Panc1 (cell line): ENCODE results near the gene FRY. TPM values are rescaled to one million over a fixed set of nuclear protein-coding genes. Genes with fewer than 3 reads are reported as not detected.

ENCODE experiments used
- ATAC-seq: fragments of 200-7000 bp; cut with Tn5 transposase; 2 replicates; pipeline ENCODE4 v1.9.1; 2020; ENCODE audit warnings: mild to moderate bottlenecking, moderate library complexity
- BruUV-seq: library from RNA; stranded (reverse); fragments of 400-500 nt; replicated peaks from 2 replicates; lab custom pipeline; 2021; lab: Mats Ljungman, UMichigan
- CTCF ChIA-PET: fragments of 300-600 bp; sonication (Branson Sonifier 250); formaldehyde crosslinking; loops from one replicate; lab custom pipeline; 2022; ENCODE audit warnings: antibody characterized with exemption; lab: Charles Lee
- POLR2A ChIA-PET: fragments of 300-600 bp; sonication (Branson Sonifier 250); formaldehyde crosslinking; loops from one replicate; lab custom pipeline; 2022; ENCODE audit warnings: antibody characterized with exemption; lab: Charles Lee
- DNase-seq: peaks from one replicate; pipeline ENCODE4 v3.0.0-alpha.2; 2010; ENCODE audit warnings: low read depth, low spot score
- H3K27ac ChIP-seq: 2 replicates; pipeline ENCODE4 v1.5.1; 2011; ENCODE audit warnings: mild to moderate bottlenecking, low read length, inconsistent platforms
- H3K27me3 ChIP-seq: fragments of 200-500 bp; sonication (Bioruptor generic); 2 replicates; pipeline ENCODE4 v1.6.0; 2014; ENCODE audit warnings: low read length, inconsistent platforms; ENCODE audit not compliant: control insufficient read depth, insufficient read depth
- H3K36me3 ChIP-seq: fragments of 200-500 bp; sonication (Bioruptor generic); 2 replicates; pipeline ENCODE4 v1.5.1; 2014; ENCODE audit warnings: inconsistent platforms, mild to moderate bottlenecking, low read length, moderate library complexity; ENCODE audit not compliant: control insufficient read depth, insufficient read depth
- H3K4me1 ChIP-seq: 2 replicates; pipeline ENCODE4 v1.5.1; 2011; ENCODE audit warnings: inconsistent platforms, mild to moderate bottlenecking, low read length, moderate library complexity; ENCODE audit not compliant: control insufficient read depth, insufficient read depth
- H3K4me3 ChIP-seq, 2 experiments: 2 replicates each; pipeline ENCODE4 v1.5.1; 2011 to 2012; ENCODE audit warnings: low read depth in 2 of 2, low read length in 2 of 2, mild to moderate bottlenecking in 2 of 2, inconsistent platforms in 1 of 2, moderate library complexity in 1 of 2
- H3K9me3 ChIP-seq: fragments of 200-500 bp; sonication (Bioruptor generic); 2 replicates; pipeline ENCODE4 v1.5.1; 2014; ENCODE audit warnings: low read depth, mild to moderate bottlenecking, inconsistent platforms, low read length, moderate library complexity; ENCODE audit not compliant: control insufficient read depth, insufficient read depth
- CTCF ChIP-seq: fragments of 450-650 bp; IDR thresholded peaks from 2 replicates; pipeline ENCODE4 v1.5.1; 2017; ENCODE audit warnings: mild to moderate bottlenecking
- POLR2AphosphoS5 ChIP-seq: IDR thresholded peaks from 2 replicates; pipeline ENCODE4 v1.6.1; 2012; ENCODE audit warnings: mild to moderate bottlenecking, low read depth, low read length, moderate library complexity
- REST ChIP-seq, 2 experiments: IDR thresholded peaks; 2 replicates each; pipeline ENCODE4 v1.6.1; 2011 to 2012; ENCODE audit warnings: low read depth in 2 of 2, control low read depth in 1 of 2, low read length in 1 of 2, mild to moderate bottlenecking in 1 of 2, moderate library complexity in 1 of 2; ENCODE audit not compliant: insufficient read depth in 1 of 2
- SIN3A ChIP-seq: IDR thresholded peaks from 2 replicates; pipeline ENCODE4 v1.6.1; 2012; ENCODE audit warnings: low read depth, mild to moderate bottlenecking, low read length, moderate library complexity, borderline replicate concordance; ENCODE audit not compliant: insufficient read depth
- TCF7L2 ChIP-seq: IDR thresholded peaks from 2 replicates; pipeline ENCODE4 v1.6.1; 2011; ENCODE audit warnings: mild to moderate bottlenecking, low read depth, low read length, inconsistent platforms
- in situ Hi-C: cut with HindIII; loops from 2 replicates; pipeline ENCODE4 v1.10.0; 2016; ENCODE audit warnings: low sequenced_read_pairs, low pct_unique_long_range_greater_than_20kb
- intact Hi-C: fragments of 100-400 bp; cut with micrococcal nuclease; formaldehyde crosslinking; loops from one replicate; pipeline ENCODE4 v1.10.0; 2022; ENCODE audit not compliant: unreplicated experiment
- total RNA-seq: library from RNA; stranded (reverse); gene quantifications from one replicate; pipeline ENCODE4 v1.2.1, GENCODE V29; 2021; ENCODE audit not compliant: unreplicated experiment

The FRY gene
- total RNA-seq, 1 experiment from 2014 or later = 0.18 TPM

- no peak for DNase-seq
- Histone ChIP-seq H3K9me3 (no peaks in the 10 kb centered on the region), H3K27me3 (no peaks in the 10 kb centered on the region), H3K4me3 (no peak overlapping the region), H3K27ac (no peak overlapping the region), H3K4me1 (no peaks in the 10 kb centered on the region), H3K36me3 (no peaks in the 10 kb centered on the region)
- POLR2A ChIA-PET = interaction anchor here (0.6 kb wide), 1 partner anchor 9 kb away, joined by 3 read pairs; no protein-coding TSS in a partner anchor
- no peak for ATAC-seq
- in situ Hi-C loops = no loop called here
- CTCF ChIA-PET = no interaction called here
- TF ChIP-seq TCF7L2 = no peak
- TF ChIP-seq POLR2AphosphoS5 = no peak
- TF ChIP-seq CTCF = no peak
- no peak for TF ChIP-seq REST (IDR thresholded peaks at IDR 0.05; ENCODE audit: insufficient read depth in 1 of 2, low read depth in 2 of 2, low read length in 1 of 2)
- no peak for TF ChIP-seq SIN3A
- no TSS peak for BruUV-seq
- intact Hi-C loops = no loop called here
Observed at GRCh38 chr13:32224916-32225315, 193.3 kb downstream of the FRY start.

- ChIA-PET POLR2A (no interaction called here), CTCF (no interaction called here)
- BruUV-seq = no TSS peak
- no peak for DNase-seq
- H3K27me3 ChIP-seq = no peaks in the 10 kb centered on the region
- no peak for ATAC-seq
- no peak overlapping the region for H3K27ac ChIP-seq
- TF ChIP-seq SIN3A (no peak), REST (IDR thresholded peaks at IDR 0.05; ENCODE audit: insufficient read depth in 1 of 2, low read depth in 2 of 2, low read length in 1 of 2) (no peak), TCF7L2 (no peak), POLR2AphosphoS5 (no peak), CTCF (no peak)
- intact Hi-C loops = no loop called here
- in situ Hi-C loops = no loop called here
- H3K4me3 ChIP-seq = no peak overlapping the region
- H3K36me3 ChIP-seq = no peaks in the 10 kb centered on the region
- H3K4me1 ChIP-seq = no peaks in the 10 kb centered on the region
- H3K9me3 ChIP-seq = no peaks in the 10 kb centered on the region
Observed at GRCh38 chr13:32225481-32225931, 193.9 kb downstream of the FRY start.
